GM12873 (cell line): Measurements from ENCODE around the gene ANTKMT.

Experiments
- CTCF ChIP-seq: IDR thresholded peaks from 2 replicates; pipeline ENCODE4 v1.5.1; 2012; ENCODE audit warnings: low read depth, mild to moderate bottlenecking, moderate library complexity, low read length, control low read depth; ENCODE audit not compliant: insufficient read depth; ENCODE audit errors: missing control alignments

ANTKMT gene

GRCh38 chr16:760065-760464 is 39.1 kb downstream of the ANTKMT start:
- no peak for TF ChIP-seq CTCF

GRCh38 chr16:760545-761343 is 39.8 kb downstream of the ANTKMT start, which contains the start of gene MSLN:
Gene MSLN (plus strand): TSS chr16:760734. CDS start chr16:762681, 1,947 bp downstream.
- TF ChIP-seq CTCF = no peak

DNA sequence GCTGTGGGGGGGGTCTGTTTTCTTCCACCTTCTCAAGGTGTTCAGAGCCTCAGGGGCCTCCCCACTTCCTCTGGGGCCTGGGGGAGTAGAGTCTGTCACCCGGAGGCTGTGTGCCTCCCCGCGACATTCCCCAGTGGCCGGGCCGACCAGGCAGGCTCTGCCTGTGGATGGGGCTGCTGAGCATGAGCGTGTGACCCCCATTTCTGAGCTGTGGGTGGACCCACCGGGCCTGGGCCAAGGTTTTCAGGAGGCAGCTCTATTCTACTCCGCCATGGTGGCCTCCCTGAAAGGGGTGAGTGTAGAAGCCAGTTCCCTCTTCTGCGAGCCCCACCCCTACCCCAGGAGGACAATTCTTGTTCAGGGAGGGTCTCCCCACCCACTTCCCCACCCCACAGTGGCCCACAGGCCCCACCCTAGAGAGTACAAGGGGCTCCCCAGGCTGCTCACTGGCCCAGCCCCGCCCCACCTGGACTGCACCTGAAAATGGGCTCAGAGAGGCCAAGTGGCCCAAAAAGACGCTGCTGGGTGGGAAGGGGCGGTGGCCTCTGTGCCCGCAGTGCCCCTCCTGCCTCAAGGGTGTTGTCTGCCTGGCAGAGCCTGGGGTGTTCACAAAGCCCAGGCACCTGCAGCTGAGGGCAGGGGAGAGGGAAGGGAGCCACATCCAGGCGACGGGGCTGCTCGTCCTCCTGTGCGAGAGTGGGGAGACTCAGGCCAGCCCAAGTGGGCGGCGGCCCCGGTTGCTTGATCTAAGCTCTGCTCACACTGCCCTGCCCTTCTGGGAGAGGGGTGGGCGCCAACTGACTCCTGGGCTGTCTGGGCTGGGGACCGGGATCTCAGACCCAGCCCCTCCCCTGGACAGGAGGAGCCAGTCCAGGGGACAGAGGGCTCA is 40.9 kb downstream of the ANTKMT start:
- TF ChIP-seq CTCF = no peak

GRCh38 chr16:762595-763268 is 41.8 kb downstream of the ANTKMT start:
- no peak for TF ChIP-seq CTCF

DNA sequence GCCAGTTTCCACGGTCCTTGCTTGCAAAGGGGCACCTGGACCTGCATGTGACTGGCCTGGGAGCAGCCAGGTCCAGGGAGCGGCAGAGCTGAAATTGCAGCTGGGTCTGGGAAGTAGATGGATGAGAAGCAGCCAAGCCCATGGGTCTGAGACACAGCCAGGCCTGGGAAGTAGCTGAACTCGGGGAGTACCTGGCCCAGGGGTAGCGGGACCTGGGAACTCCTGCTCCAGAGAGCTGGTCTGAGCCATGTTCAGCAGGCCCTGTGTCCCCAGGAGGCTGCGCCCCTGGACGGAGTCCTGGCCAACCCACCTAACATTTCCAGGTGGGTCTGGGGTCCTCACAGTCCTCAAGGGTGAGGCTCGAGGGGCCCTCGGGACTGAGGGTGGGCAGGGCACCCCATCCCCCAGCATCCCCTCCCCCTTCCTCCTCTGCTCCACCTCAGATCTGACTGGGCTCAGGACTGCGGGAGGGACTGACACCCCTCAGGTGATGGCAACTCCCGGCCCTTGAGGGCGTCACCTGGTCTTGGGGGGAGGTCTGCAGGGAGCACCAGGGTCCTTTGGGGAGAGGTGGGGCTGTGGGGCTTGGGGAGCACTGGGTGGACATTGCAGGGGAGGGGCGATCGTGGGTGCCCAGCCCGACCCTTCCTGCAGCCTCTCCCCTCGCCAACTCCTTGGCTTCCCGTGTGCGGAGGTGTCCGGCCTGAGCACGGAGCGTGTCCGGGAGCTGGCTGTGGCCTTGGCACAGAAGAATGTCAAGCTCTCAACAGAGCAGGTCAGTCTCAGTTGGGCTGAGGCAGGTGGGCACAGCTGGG is 42.6 kb downstream of the ANTKMT start:
- TF ChIP-seq CTCF = no peak

GRCh38 chr16:764184-764750 is 43.3 kb downstream of the ANTKMT start:
- no peak for TF ChIP-seq CTCF
